Activated CD8-positive, alpha-beta memory T cell treated with anti-CD3 and anti-CD28 coated beads for 4 hours (primary cell): ENCODE data around the gene PNPLA3.

Experiments used
- DNase-seq, 2 donors: peaks; one replicate each; pipeline ENCODE4 v3.0.0-alpha.2; 2020; ENCODE audit warnings: low read depth in 2 of 2

PNPLA3 gene

GRCh38 chr22:43964314-43964857 lies 40.8 kb downstream of the PNPLA3 start:
- no peak for DNase-seq

DNA sequence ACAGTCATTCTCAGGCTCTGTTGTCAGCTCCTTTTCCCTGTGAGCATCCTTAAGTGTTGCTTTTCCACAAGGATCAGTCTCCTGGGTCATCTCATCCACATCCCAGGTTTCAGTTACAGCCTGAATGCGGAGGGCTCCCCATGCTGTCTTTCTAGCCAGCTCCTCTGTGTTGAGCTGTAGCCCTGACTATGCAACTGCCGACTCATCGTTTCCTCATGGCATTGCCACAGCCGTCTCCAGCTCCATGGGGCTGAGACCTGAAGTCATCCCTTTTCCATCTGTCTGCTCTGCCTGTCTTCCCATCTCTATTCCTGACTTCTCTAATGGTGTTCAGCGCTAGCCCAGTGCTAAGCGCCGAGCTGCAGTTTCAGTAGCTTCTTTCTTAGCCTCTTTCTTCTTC lies 43.5 kb downstream of the PNPLA3 start:
- DNase-seq: no peak

- no peak for DNase-seq
These were observed 45.0 kb downstream of the PNPLA3 start for GRCh38 chr22:43968614-43969013.

- DNase-seq: no peak
These were observed 45.6 kb downstream of the PNPLA3 start for GRCh38 chr22:43969021-43969878.

- no peak for DNase-seq
These were observed 46.6 kb downstream of the PNPLA3 start for GRCh38 chr22:43969989-43970755.

GRCh38 chr22:43971112-43971511 lies 47.5 kb downstream of the PNPLA3 start:
- DNase-seq: no peak

DNA sequence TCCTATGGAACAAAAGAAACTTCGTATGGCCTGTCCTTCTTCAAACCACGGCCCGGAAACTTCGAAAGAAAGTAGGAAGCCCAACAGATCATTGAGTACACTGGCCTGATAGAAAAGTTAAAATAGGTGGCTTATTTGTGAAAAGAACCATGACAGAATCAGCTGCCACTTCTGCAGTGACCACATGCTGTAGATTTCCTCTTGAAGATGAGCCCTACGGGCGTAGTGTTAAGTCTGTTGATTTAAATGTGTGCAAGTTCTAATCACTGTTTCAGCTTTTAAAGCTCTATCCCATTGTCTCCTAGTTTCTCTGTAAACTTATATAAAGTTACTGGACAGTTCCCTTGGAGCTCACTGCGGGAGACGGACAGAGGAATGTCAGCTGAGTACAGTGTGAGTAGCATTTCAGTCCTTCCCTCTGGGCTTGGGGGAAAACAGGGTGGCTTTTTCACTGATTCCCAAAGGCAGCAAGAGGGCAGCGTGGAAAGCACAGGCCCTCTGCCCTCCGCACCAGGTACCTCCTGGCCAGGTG lies 49.4 kb downstream of the PNPLA3 start:
- DNase-seq: no peak

DNA sequence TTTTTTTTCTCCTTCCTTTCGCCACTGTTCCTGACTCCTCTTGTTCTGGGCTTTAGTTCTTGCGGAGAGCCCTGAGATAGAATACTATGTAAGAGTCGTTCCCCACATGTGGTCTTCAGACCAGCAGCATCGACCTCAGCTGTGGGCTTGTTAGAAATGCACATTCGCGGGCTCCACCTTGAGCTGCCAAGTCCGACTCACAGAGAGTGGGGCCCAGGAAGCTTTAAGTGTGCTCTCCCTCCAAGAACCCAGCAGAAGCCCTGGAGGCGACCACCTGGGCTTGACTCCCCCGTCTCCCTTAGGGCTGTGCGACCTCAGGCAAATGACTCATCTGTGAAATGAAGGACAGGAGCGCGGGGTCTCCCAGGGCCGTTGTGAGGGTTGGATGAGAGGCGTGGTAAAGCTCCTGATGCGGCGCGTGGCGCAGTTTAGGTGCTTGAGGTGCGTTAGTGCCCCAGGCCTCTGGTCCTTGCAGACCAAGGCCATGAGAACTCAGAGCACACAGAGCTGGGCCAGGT lies 50.5 kb downstream of the PNPLA3 start:
- DNase-seq: no peak

DNA sequence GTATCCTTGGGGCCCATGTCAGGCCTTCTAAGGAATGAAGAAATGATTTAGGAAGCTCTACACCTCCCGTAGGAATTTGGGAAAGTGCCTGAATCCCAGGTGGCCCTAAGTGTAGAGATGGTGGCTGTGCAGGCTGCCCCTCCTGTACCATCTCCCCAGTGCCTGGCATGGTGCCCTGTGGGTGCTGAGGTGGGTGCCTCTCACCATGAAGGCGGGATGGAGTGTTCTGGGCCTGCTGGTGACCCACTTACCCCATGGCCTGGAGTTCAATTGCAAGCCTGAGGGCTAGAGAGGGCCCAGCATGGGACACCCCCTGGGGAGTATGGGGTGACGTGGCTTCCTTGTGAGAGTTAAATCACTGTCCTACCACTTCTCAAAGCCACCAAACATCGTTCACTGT lies 51.4 kb downstream of the PNPLA3 start:
- no peak for DNase-seq

DNA sequence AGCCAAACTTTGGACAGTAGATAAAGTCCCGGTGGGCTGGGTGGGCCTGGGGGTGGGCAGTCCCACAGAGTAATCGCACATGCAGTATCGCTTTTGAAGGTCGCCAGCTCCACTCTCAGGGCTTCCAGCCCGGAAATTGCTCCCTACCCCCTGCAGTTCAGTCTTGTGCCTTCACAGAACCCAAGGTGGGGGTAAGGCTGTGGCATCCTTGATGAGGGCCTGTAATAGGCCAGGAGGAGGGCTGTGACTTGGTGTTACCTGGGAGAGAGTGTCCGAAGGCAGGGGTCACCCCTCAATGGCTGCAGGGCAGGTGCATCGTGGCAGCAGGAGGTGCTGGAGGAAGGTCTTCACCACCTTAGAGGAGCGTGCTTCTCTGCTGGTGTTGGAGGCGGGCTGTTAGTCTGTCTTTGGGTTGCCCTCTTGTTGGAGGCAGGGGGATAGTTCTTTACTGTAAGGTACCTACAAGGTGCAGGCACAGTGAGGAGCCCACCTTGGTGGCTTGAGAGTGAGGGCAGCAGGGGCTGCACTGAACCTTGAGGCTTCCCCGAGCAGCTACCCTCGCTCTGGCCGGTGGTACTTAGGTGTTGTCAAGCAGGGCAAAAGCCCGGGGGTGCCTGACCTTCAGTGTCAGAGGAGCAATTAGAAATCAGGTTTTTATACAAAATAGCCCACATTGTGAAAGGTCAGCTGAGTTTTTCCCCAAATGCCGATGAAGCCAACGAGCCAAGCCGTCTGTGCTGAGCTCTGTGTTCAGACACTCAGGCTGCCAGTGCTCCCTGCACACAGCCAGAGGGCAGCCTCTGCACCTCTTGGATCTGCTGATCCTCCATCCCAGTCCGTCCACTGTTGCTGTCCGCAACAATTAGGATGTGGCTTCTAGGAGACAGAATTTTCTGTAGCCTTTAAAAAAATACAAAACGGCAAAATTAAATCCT lies 53.5 kb downstream of the PNPLA3 start:
- DNase-seq: no peak

DNA sequence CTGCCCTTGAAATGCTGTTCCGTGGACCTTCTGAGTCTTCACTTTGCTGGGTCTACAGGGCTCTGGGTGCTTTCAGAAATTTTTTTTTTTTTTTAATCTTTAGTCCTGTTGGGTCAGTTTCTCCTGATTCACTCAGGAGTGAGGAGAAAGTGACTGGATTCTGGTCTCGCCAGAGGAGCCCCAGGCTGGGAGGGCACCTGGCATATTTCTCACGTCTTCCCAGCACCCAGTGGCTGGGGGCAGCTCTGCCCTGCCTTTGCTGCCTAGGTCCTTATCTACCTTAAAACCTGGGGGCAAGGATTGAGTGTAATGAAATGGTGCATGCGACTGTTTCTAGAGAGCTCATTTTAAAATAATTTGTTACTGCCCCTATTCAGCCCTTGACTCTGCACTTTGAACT lies 55.0 kb downstream of the PNPLA3 start:
- no peak for DNase-seq

DNA sequence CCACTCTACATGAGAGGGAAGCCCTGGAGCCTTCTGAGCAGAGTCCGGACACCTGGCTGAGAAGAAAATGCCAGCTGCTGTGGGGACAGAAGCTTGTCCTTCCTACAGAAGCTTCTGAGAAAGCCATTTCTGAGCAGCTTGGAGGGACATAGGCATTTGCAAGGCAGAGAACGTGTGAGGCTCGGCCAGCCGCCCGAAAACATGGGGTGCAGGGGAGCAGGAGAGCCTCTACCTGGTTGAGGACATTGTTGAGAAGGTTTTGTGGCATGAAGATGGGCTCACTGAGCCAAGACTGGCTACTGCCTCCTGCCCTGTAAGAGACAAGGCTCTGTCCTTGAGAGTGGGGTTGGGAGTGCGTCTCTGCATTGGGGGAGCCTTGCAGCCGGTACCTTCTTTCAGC lies 57.0 kb downstream of the PNPLA3 start:
- DNase-seq: no peak

- DNase-seq: no peak
These were observed 57.4 kb downstream of the PNPLA3 start for GRCh38 chr22:43980996-43981395.

DNA sequence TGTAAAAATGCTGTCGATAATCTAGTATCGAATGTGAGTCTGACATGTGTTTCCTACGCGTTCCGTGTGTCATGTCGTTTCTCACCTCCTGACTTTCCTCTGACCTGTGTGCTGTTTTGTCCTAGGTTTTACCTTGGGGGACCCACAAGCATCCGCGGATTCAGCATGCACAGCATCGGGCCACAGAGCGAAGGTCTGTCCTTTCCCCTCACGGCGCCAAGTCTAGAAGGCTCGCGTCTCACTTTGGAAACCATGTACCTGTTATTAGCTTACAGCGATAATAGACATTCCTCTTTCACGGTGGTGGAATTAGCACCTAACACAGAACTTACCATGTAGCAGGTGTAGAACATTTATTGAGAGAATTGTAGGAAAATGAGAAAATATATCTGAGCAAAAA lies 60.2 kb downstream of the PNPLA3 start:
- DNase-seq: no peak

DNA sequence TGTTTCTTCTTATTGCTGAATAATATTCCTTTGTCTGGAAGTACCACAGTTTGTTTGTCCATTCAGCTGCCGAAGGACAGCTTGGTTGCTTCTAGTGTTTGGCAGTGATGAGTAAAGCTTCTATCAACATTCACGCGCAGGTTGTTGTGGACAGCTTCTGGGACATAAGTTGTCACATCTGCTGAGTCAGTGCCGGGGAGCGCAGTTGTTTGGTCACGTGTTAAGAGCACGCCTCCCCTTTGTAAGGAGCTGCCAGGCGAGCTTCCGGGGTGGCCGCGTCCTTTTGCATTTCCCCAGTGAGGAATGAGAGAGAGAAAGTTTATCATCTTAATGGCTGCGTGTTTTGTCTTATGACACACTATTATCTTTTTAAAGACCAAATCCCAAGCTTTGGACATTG lies 61.9 kb downstream of the PNPLA3 start:
- DNase-seq: no peak

GRCh38 chr22:43988116-43988820 lies 64.7 kb downstream of the PNPLA3 start:
- no peak for DNase-seq

DNA sequence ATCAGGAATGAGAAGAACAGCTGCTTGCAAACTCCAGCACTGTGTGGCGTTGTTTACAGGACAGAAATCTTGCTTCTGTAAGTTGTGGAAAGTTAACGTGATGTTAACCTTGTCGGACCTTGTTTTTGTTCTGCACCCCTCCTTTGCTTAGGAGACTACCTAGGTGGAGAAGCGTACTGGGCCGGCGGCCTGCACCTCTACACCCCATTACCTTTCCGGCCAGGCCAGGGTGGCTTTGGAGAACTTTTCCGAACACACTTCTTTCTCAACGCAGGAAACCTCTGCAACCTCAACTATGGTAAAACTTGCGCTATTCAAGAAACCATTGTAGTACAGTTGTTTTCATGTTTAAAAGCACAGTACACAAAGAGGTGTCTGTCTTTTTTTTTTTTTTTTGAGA lies 65.4 kb downstream of the PNPLA3 start:
- DNase-seq: no peak

DNA sequence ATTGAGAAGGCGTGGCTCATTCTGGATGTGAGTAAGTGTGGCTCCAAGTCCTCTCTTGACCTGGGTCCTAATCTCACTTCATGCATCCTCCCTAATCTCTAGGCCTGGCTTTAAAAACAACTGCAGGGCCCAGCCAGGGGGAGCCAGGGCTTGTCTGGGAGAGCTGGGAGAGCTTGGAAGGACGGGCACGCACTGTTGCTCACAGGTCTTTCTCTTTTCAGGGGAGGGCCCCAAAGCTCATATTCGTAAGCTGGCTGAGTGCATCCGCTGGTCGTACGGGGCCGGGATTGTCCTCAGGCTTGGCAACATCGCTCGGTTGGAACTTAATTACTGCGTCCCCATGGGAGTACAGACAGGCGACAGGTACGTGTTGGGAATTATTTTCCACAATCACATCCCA lies 66.4 kb downstream of the PNPLA3 start:
- no peak for DNase-seq

- no peak for DNase-seq
These were observed 67.9 kb downstream of the PNPLA3 start for GRCh38 chr22:43991316-43992020.

- DNase-seq: no peak
These were observed 68.8 kb downstream of the PNPLA3 start for GRCh38 chr22:43992331-43992821.
